K562 (cell line): Measurements from ENCODE around the gene SMC6. TPM values are rescaled to one million over a fixed set of nuclear protein-coding genes. Genes with fewer than 3 reads are reported as not detected.

Source experiments
- ATAC-seq: fragments of 200-7000 bp; cut with Tn5 transposase; 3 replicates; pipeline ENCODE4 v1.9.1; 2020; ENCODE audit warnings: moderate library complexity
- BruUV-seq: library from RNA; stranded (reverse); fragments of 400-500 nt; replicated peaks from 2 replicates; lab custom pipeline; 2021; lab: Mats Ljungman, UMichigan
- CTCF ChIA-PET: fragments of 300-600 bp; formaldehyde crosslinking; extraction: SDS; loops from one replicate; lab custom pipeline; 2021; ENCODE audit warnings: low intra/inter-chr PET ratio; lab: Yijun Ruan, JAX
- POLR2A ChIA-PET: fragments of 300-600, 350-650 bp; sonication (Branson Sonifier 250); formaldehyde crosslinking; extraction: SDS; loops from one replicate; lab custom pipeline; 2021; ENCODE audit warnings: antibody characterized with exemption, inconsistent platforms; lab: Yijun Ruan, JAX
- DNase-seq, 4 experiments: peaks; one replicate each; pipeline versions ENCODE4 v3.0.0 to v3.0.0-alpha.2; 2011 to 2018; ENCODE audit warnings: low spot score in 3 of 4, mixed read lengths in 3 of 4; ENCODE audit errors: extremely low read depth in 1 of 4
- FAIRE-seq: peaks from 2 replicates; lab custom pipeline; 2011; peaks lifted over from hg19 to GRCh38; lab: Jason Lieb, UNC
- H2AFZ ChIP-seq: 2 replicates; pipeline ENCODE4 v1.6.0; 2011; ENCODE audit warnings: low read depth, low read length, control low read depth, inconsistent platforms
- H3K27ac ChIP-seq: fragments of 200-600 bp; 3 replicates; pipeline ENCODE4 v1.8.0; 2011; ENCODE audit warnings: low read depth, mild to moderate bottlenecking, control low read depth, inconsistent platforms, low read length, moderate library complexity, mixed read lengths; ENCODE audit errors: extremely low read depth
- H3K27me3 ChIP-seq, 2 experiments: fragments of 300-600 bp in 1 of 2; 2 replicates in 1 of 2; 3 replicates in 1 of 2; pipeline versions ENCODE4 v1.6.0 to v1.8.0; 2011; ENCODE audit warnings: inconsistent platforms in 2 of 2, low read length in 2 of 2, mild to moderate bottlenecking in 1 of 2, mixed read lengths in 1 of 2, moderate library complexity in 1 of 2; ENCODE audit not compliant: control insufficient read depth in 2 of 2, insufficient read depth in 2 of 2
- H3K36me3 ChIP-seq: fragments of 300-600 bp; 3 replicates; pipeline ENCODE4 v1.8.0; 2011; ENCODE audit warnings: mild to moderate bottlenecking, low read length, inconsistent platforms; ENCODE audit not compliant: control insufficient read depth, insufficient read depth
- H3K4me1 ChIP-seq, 2 experiments: fragments of 200-600 bp in 1 of 2; replicated peaks in 1 of 2; 2 replicates in 1 of 2; 3 replicates in 1 of 2; pipeline versions ENCODE4 v1.5.1 to v1.8.0; 2011; ENCODE audit warnings: inconsistent platforms in 2 of 2, low read length in 2 of 2, mild to moderate bottlenecking in 1 of 2, mixed read lengths in 1 of 2, moderate library complexity in 1 of 2; ENCODE audit not compliant: control insufficient read depth in 2 of 2, insufficient read depth in 2 of 2
- H3K4me2 ChIP-seq: 2 replicates; pipeline ENCODE4 v1.6.1; 2011; ENCODE audit warnings: low read length, control low read depth, inconsistent platforms, mixed read lengths; ENCODE audit not compliant: insufficient read depth
- H3K4me3 ChIP-seq: fragments of 200-600 bp; sonication (generic), shearing (Covaris generic); 2 replicates; pipeline ENCODE4 v1.5.1; 2016; ENCODE audit warnings: control low read depth, inconsistent platforms
- H3K79me2 ChIP-seq: fragments of 200-600 bp; 3 replicates; pipeline ENCODE4 v1.8.0; 2011; ENCODE audit warnings: low read length, inconsistent platforms; ENCODE audit not compliant: control insufficient read depth, insufficient read depth
- H3K9ac ChIP-seq, 2 experiments: 2 replicates each; pipeline versions ENCODE4 v1.6.0 to v1.6.1; 2011; ENCODE audit warnings: low read depth in 2 of 2, low read length in 2 of 2, control low read depth in 1 of 2, inconsistent platforms in 1 of 2, mild to moderate bottlenecking in 1 of 2, mixed read lengths in 1 of 2; ENCODE audit not compliant: insufficient read depth in 1 of 2
- H3K9me1 ChIP-seq: one replicate; pipeline ENCODE4 v1.6.0; 2011; ENCODE audit warnings: inconsistent platforms, mild to moderate bottlenecking, low read length, moderate library complexity; ENCODE audit not compliant: control insufficient read depth, insufficient read depth
- H3K9me3 ChIP-seq: replicated peaks from 2 replicates; pipeline ENCODE4 v1.5.1; 2011; ENCODE audit warnings: low read depth, low read length, inconsistent platforms; ENCODE audit not compliant: control insufficient read depth, insufficient read depth
- H4K20me1 ChIP-seq: replicated peaks from 2 replicates; pipeline ENCODE4 v1.6.1; 2011; ENCODE audit warnings: low read length, inconsistent platforms, mixed read lengths; ENCODE audit not compliant: control insufficient read depth, insufficient read depth
- C11orf30 ChIP-seq: fragments of 450-650 bp; IDR thresholded peaks from 2 replicates; pipeline ENCODE4 v1.6.1; 2016; ENCODE audit warnings: low read depth, mild to moderate bottlenecking
- TBL1XR1 ChIP-seq, 2 experiments: IDR thresholded peaks; 2 replicates each; pipeline ENCODE4 v1.6.1; 2012; ENCODE audit warnings: improper control_type of control experiment in 2 of 2, low read length in 2 of 2, mild to moderate bottlenecking in 1 of 2
- TFE3 ChIP-seq: fragments of 450-650 bp; formaldehyde crosslinking; IDR thresholded peaks from 2 replicates; pipeline ENCODE4 v1.4.0; 2020; ENCODE audit warnings: mild to moderate bottlenecking, mixed read lengths
- ZNF316 ChIP-seq: fragments of 450-650 bp; IDR thresholded peaks from 2 replicates; pipeline ENCODE4 v1.6.1; 2016
- ZZZ3 ChIP-seq: fragments of 450-650 bp; IDR thresholded peaks from 2 replicates; pipeline ENCODE4 v1.6.1; 2016; ENCODE audit warnings: antibody characterized with exemption, mild to moderate bottlenecking, moderate library complexity
- WGBS: fragments of 100-300 bp; shearing (Covaris generic); methylation state at CpG from one replicate; pipeline ENCODE4 v1.1.6; 2016; ENCODE audit warnings: low coverage, mixed read lengths; ENCODE audit not compliant: insufficient coverage; ENCODE audit errors: missing lambda C conversion rate; 5-methylcytosine and 5-hydroxymethylcytosine counted together
- in situ Hi-C: fragments of 300-500 bp; cut with MboI; formaldehyde crosslinking; loops from 4 replicates; pipeline ENCODE4 v1.15.0; 2018; ENCODE audit warnings: inconsistent platforms, mixed read lengths
- intact Hi-C: fragments of 100-400 bp; cut with micrococcal nuclease; formaldehyde crosslinking; loops from 2 replicates; pipeline ENCODE4 v1.14.2; 2022
- polyA plus RNA-seq, 8 experiments: library from polyadenylated mRNA; depleted of rRNA in 4 of 8; stranded (reverse) in 5 of 8; unstranded in 3 of 8; fragments of >200 nt; fragmentation: Nextera tagmentation in 2 of 8; fragmentation: Illumina TruSeq in 1 of 8; extraction: Ambion mirVana in 2 of 8; extraction: Trizol in 1 of 8; gene quantifications; 2 replicates each; pipeline versions ENCODE4 v1.2.1 to v1.2.3, GENCODE V29; 2011 to 2014; ENCODE audit warnings: inconsistent platforms in 1 of 8, missing spikeins in 1 of 8
- total RNA-seq, 7 experiments: library from RNA; depleted of rRNA in 6 of 7; stranded (reverse); fragments of >200 nt in 6 of 7; fragmentation: Illumina TruSeq in 2 of 7; extraction: Trizol in 2 of 7; gene quantifications; 2 replicates each; pipeline versions ENCODE4 v1.2.1 to v1.2.3, GENCODE V29; 2011 to 2021; ENCODE audit warnings: low replicate concordance in 1 of 7

Gene SMC6
- total and polyA plus RNA-seq, 9 of the 15 experiments (the other 6 are each of a cell fraction or from before 2014, with no cell fraction given) = 14.2 to 75.9 (median 47.7) TPM

GRCh38 chr2:17658251-17658843, 95.3 kb downstream of the SMC6 start (continued):
- TF ChIP-seq TFE3 (CRISPR knock-in tag) (no peak), ZZZ3 (no peak)

GRCh38 chr2:17657759-17658158, 95.9 kb downstream of the SMC6 start:
- ATAC-seq = no peak
- H3K4me1 ChIP-seq = no peaks in the 10 kb centered on the region
- in situ Hi-C loops (no loop called here), intact Hi-C loops (no loop called here)
- peaks cover 16% of the 10 kb centered on the region; the same call in 1 of the 3 replicates for H3K36me3 ChIP-seq
- no peak for DNase-seq
- TF ChIP-seq TBL1XR1 (IDR thresholded peaks at IDR 0.05; ENCODE audit: low read length in 2 of 2) (no peak), C11orf30 (peak; percentile 19; the same call in 1 of the 2 replicates), ZNF316 (peak; percentile 48; the same call in 1 of the 2 replicates)
- TF ChIP-seq, all 486 proteins: peak for 2
- no peaks in the 10 kb centered on the region for H3K79me2 ChIP-seq
- no peaks in the 10 kb centered on the region for H4K20me1 ChIP-seq
- H3K27ac ChIP-seq = no peak overlapping the region
- H3K4me2 ChIP-seq = no peak overlapping the region
- FAIRE-seq = no peak
- no peak overlapping the region for H2AFZ ChIP-seq
- H3K27me3 ChIP-seq = no peaks in the 10 kb centered on the region
- no peak overlapping the region for H3K4me3 ChIP-seq
- BruUV-seq = no TSS peak
- H3K9ac ChIP-seq = no peak overlapping the region
- POLR2A ChIA-PET = no interaction called here
- H3K9me1 ChIP-seq = no peaks in the 10 kb centered on the region
- CTCF ChIA-PET = no interaction called here
- 96% methylated on average over 4 of the region's 4 CpGs for WGBS
- H3K9me3 ChIP-seq = no peaks in the 10 kb centered on the region
